ENCODE measurements around the gene CASKIN1. TPM values are rescaled to one million over a fixed set of nuclear protein-coding genes. Genes with fewer than 3 reads are reported as not detected.

The CASKIN1 gene, protein sequence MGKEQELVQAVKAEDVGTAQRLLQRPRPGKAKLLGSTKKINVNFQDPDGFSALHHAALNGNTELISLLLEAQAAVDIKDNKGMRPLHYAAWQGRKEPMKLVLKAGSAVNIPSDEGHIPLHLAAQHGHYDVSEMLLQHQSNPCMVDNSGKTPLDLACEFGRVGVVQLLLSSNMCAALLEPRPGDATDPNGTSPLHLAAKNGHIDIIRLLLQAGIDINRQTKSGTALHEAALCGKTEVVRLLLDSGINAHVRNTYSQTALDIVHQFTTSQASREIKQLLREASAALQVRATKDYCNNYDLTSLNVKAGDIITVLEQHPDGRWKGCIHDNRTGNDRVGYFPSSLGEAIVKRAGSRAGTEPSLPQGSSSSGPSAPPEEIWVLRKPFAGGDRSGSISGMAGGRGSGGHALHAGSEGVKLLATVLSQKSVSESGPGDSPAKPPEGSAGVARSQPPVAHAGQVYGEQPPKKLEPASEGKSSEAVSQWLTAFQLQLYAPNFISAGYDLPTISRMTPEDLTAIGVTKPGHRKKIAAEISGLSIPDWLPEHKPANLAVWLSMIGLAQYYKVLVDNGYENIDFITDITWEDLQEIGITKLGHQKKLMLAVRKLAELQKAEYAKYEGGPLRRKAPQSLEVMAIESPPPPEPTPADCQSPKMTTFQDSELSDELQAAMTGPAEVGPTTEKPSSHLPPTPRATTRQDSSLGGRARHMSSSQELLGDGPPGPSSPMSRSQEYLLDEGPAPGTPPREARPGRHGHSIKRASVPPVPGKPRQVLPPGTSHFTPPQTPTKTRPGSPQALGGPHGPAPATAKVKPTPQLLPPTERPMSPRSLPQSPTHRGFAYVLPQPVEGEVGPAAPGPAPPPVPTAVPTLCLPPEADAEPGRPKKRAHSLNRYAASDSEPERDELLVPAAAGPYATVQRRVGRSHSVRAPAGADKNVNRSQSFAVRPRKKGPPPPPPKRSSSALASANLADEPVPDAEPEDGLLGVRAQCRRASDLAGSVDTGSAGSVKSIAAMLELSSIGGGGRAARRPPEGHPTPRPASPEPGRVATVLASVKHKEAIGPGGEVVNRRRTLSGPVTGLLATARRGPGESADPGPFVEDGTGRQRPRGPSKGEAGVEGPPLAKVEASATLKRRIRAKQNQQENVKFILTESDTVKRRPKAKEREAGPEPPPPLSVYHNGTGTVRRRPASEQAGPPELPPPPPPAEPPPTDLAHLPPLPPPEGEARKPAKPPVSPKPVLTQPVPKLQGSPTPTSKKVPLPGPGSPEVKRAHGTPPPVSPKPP (N-terminal part only)
- total RNA-seq (2022) (6.6 and 10.8 TPM in 2 replicates), Bru-seq, nascent RNA (percentile 36 among the genes with signal in this experiment), BruChase-seq, experiment 1, labeled RNA remaining after a 2-hour chase (percentile 37 among the genes with signal in this experiment), BruChase-seq, experiment 2, labeled RNA remaining after a 6-hour chase (percentile 49 among the genes with signal in this experiment)
- long read RNA-seq, partial matches to known transcripts: 1 of 4 reads
- long read RNA-seq, other reads (novel, unspliced or antisense): 3 of 4 reads

DNA sequence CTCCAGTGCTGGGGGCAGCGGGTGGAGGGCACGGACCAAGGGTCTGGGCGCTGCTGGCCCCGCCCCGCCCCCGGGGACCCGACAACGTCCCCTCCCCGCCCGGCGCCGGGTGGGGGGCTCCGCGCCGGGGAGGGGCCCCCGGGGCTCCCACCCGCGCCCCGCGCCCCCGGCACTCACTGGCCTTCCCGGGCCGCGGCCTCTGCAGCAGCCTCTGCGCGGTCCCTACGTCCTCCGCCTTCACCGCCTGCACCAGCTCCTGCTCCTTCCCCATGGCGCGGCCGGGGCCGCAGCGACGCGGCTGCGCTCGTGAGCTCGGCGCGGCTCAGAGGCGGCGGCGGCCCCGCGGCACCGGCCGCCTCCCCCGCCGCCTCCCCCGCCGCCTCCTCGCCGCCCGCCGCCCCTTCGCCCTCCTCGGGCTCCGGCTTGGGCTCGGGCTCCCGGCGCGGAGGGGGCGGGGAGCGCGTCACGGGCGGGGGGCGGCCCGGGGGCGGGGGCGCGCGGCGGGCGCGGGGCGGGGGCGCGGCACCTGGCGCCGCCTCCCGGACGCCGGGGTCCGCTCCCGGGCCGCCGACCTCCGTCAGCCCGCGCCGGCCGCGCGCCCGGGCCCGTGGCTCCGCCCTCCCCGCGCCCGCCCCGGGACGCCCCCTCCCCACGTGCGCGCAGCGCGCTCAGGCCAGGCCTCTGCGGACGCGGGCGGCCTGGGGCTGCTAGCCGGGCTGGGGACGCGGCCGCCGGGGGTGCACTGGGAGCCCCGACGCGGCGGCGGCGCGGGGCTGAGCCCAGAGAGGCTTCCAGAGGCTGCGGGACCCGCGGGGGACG, at the start of gene CASKIN1:
Gene CASKIN1, minus strand, starts transcription at position 444 of the 819 bp plus-strand sequence. Its CDS starts 173 bp downstream, at position 271.
- no peaks in the 10 kb centered on the region for H3K36me3 Mint-ChIP-seq (ENCODE audit: insufficient read depth, unreplicated experiment)
- H3K4me3 Mint-ChIP-seq (ENCODE audit: unreplicated experiment): peak within 1 kb of the TSS; percentile 69
- peak in 1 of 2 experiments; percentile 53 for DNase-seq
- intact Hi-C loops (cut with micrococcal nuclease; ENCODE audit: unreplicated experiment): no loop called here
- no peaks in the 10 kb centered on the region for H3K27me3 Mint-ChIP-seq (ENCODE audit: insufficient read depth, unreplicated experiment)
- Histone ChIP-seq H3K36me3 (ENCODE audit: control insufficient read depth, insufficient read depth, low read length) (no peaks in the 10 kb centered on the region), H3K4me1 (peaks cover 9% of the 10 kb centered on the region), H3K27me3 (replicated peaks; ENCODE audit: control insufficient read depth, insufficient read depth, low read length) (no peaks in the 10 kb centered on the region), H3K4me3 (ENCODE audit: low read depth, low read length) (peak within 1 kb of the TSS; percentile 49), H3K9me3 (no peaks in the 10 kb centered on the region)
- no TSS peak for BruUV-seq (replicated peaks)
- no peak within 1 kb of the TSS for H3K27ac Mint-ChIP-seq (ENCODE audit: unreplicated experiment)
- ChIA-PET POLR2A (no interaction called here), CTCF (interaction anchor here (1.2 to 3.8 kb wide), 2 partner anchors 56 to 73 kb away, joined by 4 to 29 read pairs; partner anchors contain the start of gene ECI1)
- TF ChIP-seq, protein P1, sequence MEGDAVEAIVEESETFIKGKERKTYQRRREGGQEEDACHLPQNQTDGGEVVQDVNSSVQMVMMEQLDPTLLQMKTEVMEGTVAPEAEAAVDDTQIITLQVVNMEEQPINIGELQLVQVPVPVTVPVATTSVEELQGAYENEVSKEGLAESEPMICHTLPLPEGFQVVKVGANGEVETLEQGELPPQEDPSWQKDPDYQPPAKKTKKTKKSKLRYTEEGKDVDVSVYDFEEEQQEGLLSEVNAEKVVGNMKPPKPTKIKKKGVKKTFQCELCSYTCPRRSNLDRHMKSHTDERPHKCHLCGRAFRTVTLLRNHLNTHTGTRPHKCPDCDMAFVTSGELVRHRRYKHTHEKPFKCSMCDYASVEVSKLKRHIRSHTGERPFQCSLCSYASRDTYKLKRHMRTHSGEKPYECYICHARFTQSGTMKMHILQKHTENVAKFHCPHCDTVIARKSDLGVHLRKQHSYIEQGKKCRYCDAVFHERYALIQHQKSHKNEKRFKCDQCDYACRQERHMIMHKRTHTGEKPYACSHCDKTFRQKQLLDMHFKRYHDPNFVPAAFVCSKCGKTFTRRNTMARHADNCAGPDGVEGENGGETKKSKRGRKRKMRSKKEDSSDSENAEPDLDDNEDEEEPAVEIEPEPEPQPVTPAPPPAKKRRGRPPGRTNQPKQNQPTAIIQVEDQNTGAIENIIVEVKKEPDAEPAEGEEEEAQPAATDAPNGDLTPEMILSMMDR (IDR thresholded peaks at IDR 0.05; ENCODE audit: insufficient read depth in 1 of 2, low read depth in 1 of 2, low read length in 1 of 2, severe bottlenecking in 1 of 2, unreplicated experiment in 1 of 2): no peak
- H3K4me1 Mint-ChIP-seq (ENCODE audit: low read depth, unreplicated experiment): no peaks in the 10 kb centered on the region
- no peaks in the 10 kb centered on the region for H3K9me3 Mint-ChIP-seq (ENCODE audit: unreplicated experiment)

DNA sequence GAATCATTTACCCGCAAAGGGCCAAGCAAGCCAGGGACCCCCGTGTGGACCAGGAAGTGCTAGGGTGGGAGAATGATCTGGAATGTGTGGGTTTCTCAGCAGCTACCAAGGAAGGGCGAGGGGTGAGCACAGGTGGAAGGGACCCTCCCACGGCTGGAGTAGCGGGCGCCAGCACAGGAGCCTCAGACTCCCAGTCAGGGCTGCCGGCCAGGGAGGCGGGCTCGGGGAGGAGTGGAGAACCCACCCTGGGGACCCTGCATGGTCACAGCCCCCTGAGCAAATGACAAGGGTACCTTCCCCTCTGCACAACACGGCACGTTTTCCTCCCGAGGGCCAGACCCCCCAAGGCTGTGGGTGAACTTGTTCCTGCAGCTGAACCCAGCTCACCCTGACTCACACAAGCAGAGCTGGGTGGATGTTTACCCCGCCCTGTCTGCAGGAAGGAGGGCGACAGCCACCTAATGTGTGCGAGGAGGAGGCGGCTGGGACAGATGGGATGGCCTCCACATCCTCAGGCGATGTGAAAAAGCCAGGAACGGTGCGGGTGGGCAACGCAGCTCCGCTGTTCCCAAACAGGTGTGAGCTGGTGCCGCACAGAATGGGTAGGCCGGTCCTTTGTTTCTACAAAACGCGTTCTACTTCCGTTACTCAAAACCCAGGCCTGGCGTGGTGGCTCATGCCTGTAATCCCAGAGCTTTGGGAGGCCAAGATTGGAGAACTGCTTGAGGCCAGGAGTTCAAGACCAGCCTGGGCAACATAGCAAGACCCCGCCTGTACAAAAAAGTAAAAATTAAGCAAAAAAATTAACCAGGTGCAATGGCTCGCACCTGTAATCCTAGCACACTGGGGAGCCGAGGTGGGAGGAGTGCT, 48.8 kb upstream of the CASKIN1 start:
- POLR2A ChIA-PET: no interaction called here
- Histone ChIP-seq H3K27me3 (replicated peaks; ENCODE audit: control insufficient read depth, insufficient read depth, low read length) (no peaks in the 10 kb centered on the region), H3K9me3 (no peaks in the 10 kb centered on the region), H3K36me3 (ENCODE audit: control insufficient read depth, insufficient read depth, low read length) (no peaks in the 10 kb centered on the region; the same call in none of the 2 replicates), H3K4me1 (no peaks in the 10 kb centered on the region), H3K4me3 (ENCODE audit: low read depth, low read length) (no peak overlapping the region)
- no TSS peak for BruUV-seq (replicated peaks)
- CTCF ChIA-PET: no interaction called here
- no peaks in the 10 kb centered on the region for H3K9me3 Mint-ChIP-seq (ENCODE audit: unreplicated experiment)
- intact Hi-C loops (cut with micrococcal nuclease; ENCODE audit: unreplicated experiment): no loop called here
- no peak for DNase-seq
- no peak overlapping the region for H3K4me3 Mint-ChIP-seq (ENCODE audit: unreplicated experiment)
- H3K4me1 Mint-ChIP-seq (ENCODE audit: low read depth, unreplicated experiment): no peaks in the 10 kb centered on the region
- H3K36me3 Mint-ChIP-seq (ENCODE audit: insufficient read depth, unreplicated experiment): peaks cover 72% of the 10 kb centered on the region
- H3K27ac Mint-ChIP-seq (ENCODE audit: unreplicated experiment): no peak overlapping the region
- H3K27me3 Mint-ChIP-seq (ENCODE audit: insufficient read depth, unreplicated experiment): no peaks in the 10 kb centered on the region
- TF ChIP-seq, protein P1 (IDR thresholded peaks at IDR 0.05; ENCODE audit: insufficient read depth in 1 of 2, low read depth in 1 of 2, low read length in 1 of 2, severe bottlenecking in 1 of 2, unreplicated experiment in 1 of 2): no peak

Data from Caco-2 (cell line).